Nucleus accumbens (tissue), 56 donors: Measurements from ENCODE around the gene FADS3.

Experiments used
- DNase-seq, 56 donors: peaks; one replicate each; lab custom pipeline; 2025; lab: John Stamatoyannopoulos, UW

The FADS3 gene

GRCh38 chr11:61863548-61864081, 27.7 kb downstream of the FADS3 start:
- DNase-seq = no peak

- no peak for DNase-seq
Observed at GRCh38 chr11:61862714-61863547, 28.4 kb downstream of the FADS3 start.

- DNase-seq = no peak
Observed at GRCh38 chr11:61861634-61862033, 29.7 kb downstream of the FADS3 start.

- DNase-seq = no peak
Observed at GRCh38 chr11:61860054-61860903, 31.1 kb downstream of the FADS3 start.

GRCh38 chr11:61855939-61856680, 35.2 kb downstream of the FADS3 start:
- no peak for DNase-seq

- peak in 18 of 56 donors; percentile 12 to 49 (median 34) for DNase-seq
Observed at GRCh38 chr11:61854966-61855714, 36.2 kb downstream of the FADS3 start.

- no peak for DNase-seq
Observed at GRCh38 chr11:61854206-61854895, 37.0 kb downstream of the FADS3 start.

- DNase-seq = peak in 47 of 56 donors; percentile 13 to 87 (median 51)
Observed at GRCh38 chr11:61853698-61854169, 37.6 kb downstream of the FADS3 start.

- no peak for DNase-seq
Observed at GRCh38 chr11:61851900-61852295, 39.4 kb downstream of the FADS3 start.

GRCh38 chr11:61851113-61851899, 40.0 kb downstream of the FADS3 start:
- DNase-seq = peak in 28 of 56 donors; percentile 14 to 61 (median 38)

GRCh38 chr11:61850687-61851086, 40.7 kb downstream of the FADS3 start:
- peak in 10 of 56 donors; percentile 15 to 61 (median 36) for DNase-seq

- no peak for DNase-seq
Observed at GRCh38 chr11:61848631-61849030, 42.7 kb downstream of the FADS3 start.

GRCh38 chr11:61847914-61848581, 43.3 kb downstream of the FADS3 start:
- DNase-seq = no peak

- DNase-seq = no peak
Observed at GRCh38 chr11:61846362-61847020, 44.9 kb downstream of the FADS3 start.

- no peak for DNase-seq
Observed at GRCh38 chr11:61844909-61845565, 46.3 kb downstream of the FADS3 start.

- DNase-seq = no peak
Observed at GRCh38 chr11:61842528-61842820, 48.9 kb downstream of the FADS3 start.
